HG03196 (cell line): ENCODE measurements around the gene FAM217A.
"Not testable (repeated sequence)": the region's sequence is repeated elsewhere in the genome, so short reads cannot be mapped to it uniquely, and the experiment has no call there.

Source experiments
- ATAC-seq: cut with Tn5 transposase; IDR thresholded peaks from one replicate; pipeline ENCODE4 v1.9.1; 2021; ENCODE audit not compliant: unreplicated experiment

The FAM217A gene

DNA sequence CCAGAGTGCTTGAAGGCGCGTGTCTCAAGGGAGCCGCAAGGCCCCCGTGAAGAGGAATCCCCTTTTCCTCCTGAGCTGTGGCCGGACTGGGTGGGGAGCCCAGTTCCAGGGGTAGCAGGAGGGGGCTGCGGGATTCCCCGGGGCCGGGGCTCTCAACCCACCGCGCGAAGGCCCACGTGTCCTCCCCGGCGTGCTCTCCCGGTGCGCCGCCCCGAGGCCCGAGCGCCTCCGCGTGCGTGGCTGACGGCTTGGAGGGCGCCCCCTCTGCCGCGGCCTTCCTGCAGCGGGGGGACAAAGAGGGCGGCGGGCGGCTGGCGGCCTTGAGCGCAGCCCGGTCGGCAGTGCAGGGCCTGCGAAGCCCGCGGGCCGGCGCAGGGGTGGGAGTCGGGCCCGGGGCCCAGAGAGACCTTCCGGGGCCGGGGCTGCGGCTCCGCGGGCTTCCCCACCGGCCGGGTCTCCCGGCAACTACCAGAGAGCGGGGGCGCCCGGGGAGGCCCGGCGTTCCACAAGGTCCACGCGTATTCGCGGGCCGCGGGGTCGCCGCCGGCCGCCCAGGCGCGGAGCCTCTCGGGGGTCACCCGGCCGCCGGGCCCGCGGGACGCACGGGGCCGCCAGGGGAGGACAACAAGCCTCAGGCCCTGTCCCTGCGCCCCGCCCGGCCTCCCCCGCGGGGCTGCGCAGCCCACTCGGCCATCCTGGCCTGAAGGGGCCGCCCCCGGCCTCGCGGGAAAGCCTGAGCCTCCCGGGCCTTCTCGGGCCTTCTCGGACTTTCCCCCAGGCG, at the start of gene FAM217A:
Gene FAM217A (minus strand): TSS at position 447 of the 781 bp plus-strand sequence. CDS start 1,723 bp downstream, outside the sequence.
- ATAC-seq = no peak

DNA sequence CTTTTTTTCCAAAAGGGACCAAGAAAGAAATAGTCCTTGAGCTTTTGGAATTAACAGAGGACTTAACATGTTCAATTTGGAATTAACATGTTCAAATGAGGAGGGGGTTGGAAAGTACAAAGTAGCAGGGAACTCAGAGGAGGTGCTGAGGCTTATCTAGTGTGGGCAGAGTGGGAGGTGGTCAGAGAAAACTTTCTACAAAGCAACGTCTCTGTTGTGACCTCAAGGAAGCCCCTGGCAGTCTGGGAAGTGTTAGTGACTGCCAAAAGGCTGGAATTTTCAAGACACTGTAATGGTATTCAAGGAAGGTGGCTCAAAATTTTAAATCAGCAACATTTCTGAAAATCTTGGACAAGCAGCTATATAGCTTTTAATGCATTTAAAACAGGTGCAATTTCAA, 49.1 kb upstream of the FAM217A start:
- no peak for ATAC-seq

- no peak for ATAC-seq
Observed at GRCh38 chr6:4125933-4126864, 47.3 kb upstream of the FAM217A start.

DNA sequence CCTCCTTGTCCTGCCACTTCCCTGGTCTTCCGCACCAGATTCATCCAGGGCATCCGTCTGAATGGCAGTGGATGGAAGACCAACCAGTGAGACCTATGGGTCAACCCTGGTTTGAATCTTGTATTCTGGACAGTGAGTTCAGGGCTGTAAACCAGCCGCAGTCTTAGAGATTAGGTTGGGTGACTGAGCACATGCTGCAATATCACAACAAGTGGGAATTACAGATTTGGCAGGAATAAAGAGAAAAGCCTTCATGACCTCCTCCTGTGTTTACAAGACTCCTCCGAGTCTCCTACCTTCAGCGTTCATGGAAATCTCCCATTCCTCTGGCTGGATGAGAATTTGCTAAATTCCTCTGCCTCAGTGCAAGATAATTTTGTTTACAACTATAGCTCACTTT, 46.6 kb upstream of the FAM217A start:
- no peak for ATAC-seq

DNA sequence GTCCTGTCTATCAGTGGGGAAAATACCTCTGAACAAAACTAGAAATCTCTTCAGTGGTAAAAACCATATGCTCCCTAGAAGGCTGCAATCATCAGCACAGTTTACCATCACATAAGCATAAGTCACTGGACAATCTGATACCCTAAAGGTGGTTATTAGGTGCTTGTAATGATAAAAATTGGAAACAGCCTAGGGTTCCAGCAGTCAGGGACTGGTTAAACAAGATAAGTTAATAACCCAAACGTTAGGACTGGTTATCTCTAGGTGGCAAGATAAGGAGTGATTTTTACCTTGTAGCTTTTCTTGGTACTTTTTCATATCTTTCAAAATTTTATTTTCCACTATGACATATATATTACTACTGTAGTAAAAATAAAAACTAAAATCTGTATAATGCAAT, 45.4 kb upstream of the FAM217A start:
- no peak for ATAC-seq

DNA sequence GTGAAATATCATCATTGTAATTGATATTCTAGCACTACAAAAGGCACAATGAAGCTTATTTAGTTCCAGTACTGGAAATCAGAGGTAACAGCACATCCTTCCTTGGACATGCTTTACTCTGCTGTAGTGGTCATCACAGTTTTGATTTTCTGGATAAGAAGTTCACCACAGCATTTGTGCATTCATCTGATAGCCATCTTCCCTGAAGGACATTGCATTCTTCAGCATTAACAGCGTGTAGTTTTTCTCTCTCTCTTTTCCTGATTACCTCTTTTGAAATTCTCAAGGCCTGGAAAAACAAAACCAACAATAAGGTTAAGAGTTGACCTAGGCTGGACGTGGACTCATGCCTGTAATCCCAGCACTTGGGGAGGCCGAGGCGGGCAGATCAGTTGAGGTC, 36.8 kb upstream of the FAM217A start:
- ATAC-seq = no peak

DNA sequence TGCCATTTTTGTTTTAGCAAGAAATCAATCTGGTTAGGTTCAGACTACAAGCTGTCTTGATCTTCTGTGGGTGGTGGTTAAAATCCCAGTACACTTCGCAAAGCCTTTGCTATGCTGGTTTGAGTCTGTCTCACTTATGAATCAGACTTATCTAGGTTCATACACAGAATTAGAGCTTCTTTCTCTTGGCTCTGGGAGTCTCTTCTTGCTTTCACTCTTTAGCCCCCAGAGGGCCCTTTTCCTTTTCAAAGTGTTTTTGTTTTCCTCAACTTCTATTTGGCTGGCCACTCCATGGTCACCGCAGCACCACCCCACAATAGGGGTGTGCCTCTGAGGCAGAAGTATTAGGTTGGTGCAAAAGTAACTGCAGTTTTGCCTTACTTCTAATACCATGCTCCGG, 35.2 kb upstream of the FAM217A start:
- ATAC-seq = no peak

GRCh38 chr6:4113649-4114048, 34.7 kb upstream of the FAM217A start:
- no peak for ATAC-seq

DNA sequence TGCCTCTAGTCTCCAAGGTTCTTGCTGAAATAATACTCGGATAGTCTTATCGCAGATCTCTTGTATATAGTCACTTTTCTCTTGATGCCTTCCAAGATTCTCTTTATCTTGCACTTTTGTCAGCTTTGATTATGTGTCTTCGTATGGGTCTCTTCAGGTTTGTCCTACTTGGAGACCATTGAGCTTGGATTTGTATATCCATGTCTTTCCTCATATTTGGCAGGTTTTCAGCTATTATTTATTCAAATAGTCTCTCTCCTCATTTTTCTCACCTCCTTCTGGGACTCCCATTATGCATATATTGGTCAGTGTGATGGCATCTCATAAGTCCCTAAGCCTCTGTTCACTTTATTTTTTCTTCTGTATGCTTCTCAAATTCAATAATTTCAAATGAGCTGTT, 33.4 kb upstream of the FAM217A start:
- no peak for ATAC-seq

DNA sequence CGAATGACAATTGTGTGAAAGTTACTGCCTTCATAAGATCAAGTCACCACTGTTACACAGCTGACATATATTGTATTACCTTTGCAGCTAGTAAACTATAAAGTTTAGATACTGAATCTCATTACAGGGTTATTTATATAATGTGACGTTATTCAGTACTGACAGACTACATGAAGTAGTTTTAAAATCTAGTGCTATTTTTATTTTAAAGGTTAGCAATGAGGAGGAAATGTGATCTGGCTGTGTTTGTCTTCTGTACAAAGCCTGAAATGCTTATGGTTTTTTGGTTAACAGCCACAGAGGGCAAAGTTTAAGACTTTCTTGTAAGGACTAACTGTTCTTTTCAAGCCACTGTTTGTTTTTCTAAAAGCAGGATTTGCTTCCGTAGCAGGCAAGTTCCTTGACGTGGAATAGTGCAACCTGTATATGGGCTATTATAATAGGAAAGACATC, 30.5 kb upstream of the FAM217A start:
- ATAC-seq = not testable (repeated sequence)

DNA sequence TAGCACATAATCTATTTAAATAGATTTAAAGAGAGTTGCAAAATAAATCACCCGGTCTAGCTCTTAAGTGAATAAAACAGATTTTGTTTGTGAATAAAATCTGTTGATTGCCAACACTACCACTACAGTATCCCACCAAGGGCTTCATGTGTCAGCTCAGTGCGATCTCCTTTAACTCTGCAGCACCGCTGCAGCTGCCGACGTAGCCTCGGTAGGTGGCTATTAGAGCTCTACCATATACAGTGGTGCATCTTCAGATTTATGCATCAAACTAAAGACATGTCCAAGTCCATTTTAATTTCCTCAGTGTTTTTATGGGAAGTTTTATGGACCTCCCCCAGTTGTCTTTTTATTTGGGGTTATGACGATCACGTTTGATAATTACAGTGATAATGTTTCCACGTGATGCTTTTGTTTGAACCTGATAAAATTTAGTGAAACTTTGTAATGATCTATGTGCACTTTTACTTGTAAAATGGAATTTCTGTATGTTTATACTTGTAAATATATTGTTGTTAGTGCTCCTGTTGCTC, 29.7 kb upstream of the FAM217A start:
- ATAC-seq = no peak

- no peak for ATAC-seq
Observed at GRCh38 chr6:4107873-4108272, 28.9 kb upstream of the FAM217A start.

DNA sequence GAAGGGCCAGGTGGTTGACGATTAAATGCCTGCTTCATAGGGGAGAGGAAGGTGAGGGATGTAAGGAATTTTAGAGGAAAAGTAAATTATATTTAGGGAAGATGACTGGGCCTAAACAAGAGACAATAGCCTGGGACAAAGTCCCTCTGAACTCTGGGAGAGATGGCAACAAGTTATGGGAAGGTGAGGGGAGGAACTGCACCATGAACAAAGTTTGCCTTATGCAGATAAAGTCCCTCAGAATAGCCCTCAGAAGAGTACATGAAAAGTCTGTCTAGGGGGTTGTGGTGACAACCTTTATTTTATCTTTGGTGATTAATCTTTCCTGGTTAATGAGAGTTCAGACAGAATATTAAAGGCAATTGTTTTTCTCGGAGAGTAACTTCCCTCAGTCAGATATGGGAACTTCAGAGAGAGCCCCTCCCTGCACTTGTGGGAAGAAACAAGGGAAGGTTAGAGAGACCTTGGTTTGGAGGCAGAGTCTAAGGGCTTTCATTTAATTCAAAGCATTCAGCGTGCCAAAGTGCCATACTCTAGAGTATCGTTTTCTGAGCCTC, 27.1 kb upstream of the FAM217A start:
- ATAC-seq = no peak

DNA sequence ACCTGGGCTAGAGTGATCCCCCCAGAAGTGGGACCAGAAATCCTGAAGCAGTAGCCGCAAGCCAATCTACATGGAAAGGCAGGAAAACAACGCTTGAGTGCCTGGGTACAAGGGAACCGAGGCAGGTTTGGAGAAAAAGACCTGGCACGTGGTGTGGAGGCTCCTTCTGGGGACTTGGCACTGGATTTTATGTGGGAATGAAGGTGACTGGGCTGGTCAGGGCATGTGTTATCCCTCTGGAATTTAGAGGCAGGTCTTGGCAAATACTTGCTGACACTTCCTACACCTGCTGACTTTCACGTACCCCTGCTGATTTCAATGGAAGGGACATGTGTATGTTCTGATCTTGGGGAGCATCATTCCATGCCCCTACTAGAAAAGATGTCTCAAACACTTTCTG, 25.0 kb upstream of the FAM217A start:
- ATAC-seq = no peak

- ATAC-seq = no peak
Observed at GRCh38 chr6:4102687-4103244, 23.8 kb upstream of the FAM217A start.

DNA sequence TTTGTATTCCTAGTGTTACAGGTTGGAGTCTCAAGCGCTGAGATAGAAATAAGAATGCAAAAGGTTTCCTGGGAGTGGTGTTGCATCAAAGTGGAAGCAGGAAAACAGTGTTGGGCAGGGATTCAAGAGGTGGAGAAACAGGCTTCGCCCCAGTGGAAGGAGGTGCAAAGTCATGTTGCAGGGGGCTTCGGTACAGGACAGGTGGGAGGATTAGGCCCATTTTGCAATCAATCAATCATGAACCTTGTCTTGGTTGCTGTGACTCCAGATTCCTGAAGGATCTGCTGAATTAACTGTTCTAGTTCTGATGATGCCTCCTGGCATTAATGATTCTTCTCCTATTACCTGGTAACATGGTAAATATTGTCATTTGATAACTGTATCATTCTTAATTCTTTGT, 22.4 kb upstream of the FAM217A start:
- no peak for ATAC-seq

DNA sequence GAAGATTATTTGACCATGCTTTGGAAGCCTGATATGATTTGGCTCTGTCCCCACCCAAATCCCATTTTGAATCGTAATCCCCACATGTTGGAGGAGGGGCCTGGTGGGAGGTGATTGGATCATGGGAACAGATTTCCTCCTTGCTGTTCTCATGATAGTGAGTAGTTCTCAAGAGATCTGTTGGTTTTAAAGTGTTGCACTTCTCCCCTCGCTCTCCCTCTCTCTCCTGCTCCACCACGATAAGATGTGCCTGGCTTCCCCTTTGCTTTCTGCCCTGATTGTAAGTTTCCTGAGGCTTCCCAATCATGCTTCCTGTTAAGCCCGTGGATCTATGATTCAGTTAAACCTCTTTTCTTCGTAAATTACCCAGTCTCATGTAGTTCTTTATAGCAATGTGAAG, 21.7 kb upstream of the FAM217A start:
- ATAC-seq = no peak

DNA sequence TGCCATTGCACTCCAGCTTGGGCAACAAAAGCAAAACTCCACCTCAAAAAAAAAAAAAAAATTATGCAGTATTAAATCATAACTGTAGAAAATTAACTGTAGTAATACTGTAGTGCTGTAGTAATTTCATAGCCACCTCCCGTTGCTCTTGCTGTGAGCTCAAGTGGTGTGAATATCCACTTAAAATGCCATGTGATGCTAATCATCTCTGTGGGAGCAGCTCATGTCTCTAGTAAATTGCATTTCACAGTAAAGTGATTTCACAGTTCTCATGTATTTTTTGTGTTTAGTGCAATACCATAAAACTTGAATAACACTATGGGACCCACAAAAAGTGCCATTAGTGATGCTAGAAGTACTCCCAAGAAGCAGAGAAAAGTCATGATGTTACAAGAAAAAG, 14.4 kb upstream of the FAM217A start:
- ATAC-seq = no peak

GRCh38 chr6:4091941-4092340, 13.0 kb upstream of the FAM217A start:
- ATAC-seq = no peak

DNA sequence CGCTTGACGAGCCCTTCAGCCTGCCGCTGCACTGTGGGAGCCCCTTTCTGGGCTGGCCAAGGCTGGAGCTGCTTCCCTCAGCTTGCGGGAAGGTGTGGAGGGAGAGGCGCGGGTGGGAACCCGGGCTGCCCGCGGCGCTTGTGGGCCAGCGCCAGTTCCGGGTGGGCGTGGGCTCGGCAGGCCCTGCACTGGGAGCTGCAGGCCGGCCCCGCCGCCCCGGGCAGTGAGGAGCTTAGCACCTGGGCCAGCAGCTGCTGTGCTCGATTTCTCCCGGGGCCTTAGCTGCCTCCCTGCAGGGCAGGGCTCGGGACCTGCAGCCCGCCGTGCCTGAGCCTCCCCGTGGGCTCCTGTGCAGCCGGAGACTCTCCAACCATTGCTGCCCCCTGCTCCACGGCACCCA, 11.1 kb upstream of the FAM217A start:
- ATAC-seq = not testable (repeated sequence)

DNA sequence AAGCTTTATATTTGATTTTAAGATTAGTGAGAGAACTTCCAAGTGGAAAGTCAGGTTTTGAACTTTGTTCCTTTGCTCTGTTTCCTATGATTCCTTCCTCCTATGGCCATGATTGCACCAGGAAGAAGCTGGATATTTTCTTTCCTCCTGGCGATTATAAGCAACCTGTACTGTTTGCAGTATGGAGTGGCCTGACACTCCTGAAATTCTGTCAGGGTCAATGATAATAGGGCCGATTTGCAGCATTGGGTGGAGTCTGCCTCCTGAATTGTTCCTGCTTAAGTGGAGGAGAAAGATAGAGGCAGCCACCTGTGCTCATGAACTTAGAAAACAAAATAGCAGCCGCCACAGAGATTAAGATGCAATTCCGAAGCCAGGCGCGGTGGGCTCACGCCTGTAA, 9.8 kb upstream of the FAM217A start:
- no peak for ATAC-seq
